ENCODE measurements around the gene PLAAT5.

DNA sequence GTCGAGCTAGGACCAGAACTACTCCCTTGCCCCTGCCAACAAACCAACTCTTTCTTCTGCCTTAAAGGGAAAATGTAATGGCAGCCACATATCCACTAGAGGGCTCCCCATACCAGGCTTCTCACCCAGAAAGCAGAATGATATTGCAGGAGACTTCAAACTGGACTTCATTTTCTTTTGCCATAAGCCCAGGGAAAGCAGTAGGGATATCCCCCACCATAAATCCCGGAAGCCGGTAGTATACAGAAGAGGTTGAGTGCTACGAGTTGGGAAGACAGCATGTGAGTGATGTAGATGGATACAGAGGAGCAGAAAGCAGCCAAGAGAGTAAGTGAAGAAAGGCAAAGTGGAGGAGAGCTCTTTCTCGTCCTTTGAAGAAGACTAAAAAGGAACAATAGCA lies 12.1 kb downstream of the PLAAT5 start:
- TF ChIP-seq, protein P1, sequence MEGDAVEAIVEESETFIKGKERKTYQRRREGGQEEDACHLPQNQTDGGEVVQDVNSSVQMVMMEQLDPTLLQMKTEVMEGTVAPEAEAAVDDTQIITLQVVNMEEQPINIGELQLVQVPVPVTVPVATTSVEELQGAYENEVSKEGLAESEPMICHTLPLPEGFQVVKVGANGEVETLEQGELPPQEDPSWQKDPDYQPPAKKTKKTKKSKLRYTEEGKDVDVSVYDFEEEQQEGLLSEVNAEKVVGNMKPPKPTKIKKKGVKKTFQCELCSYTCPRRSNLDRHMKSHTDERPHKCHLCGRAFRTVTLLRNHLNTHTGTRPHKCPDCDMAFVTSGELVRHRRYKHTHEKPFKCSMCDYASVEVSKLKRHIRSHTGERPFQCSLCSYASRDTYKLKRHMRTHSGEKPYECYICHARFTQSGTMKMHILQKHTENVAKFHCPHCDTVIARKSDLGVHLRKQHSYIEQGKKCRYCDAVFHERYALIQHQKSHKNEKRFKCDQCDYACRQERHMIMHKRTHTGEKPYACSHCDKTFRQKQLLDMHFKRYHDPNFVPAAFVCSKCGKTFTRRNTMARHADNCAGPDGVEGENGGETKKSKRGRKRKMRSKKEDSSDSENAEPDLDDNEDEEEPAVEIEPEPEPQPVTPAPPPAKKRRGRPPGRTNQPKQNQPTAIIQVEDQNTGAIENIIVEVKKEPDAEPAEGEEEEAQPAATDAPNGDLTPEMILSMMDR (IDR thresholded peaks at IDR 0.05): peak; percentile 86 to 93 (median 90)
- TF ChIP-seq POLR2A (IDR thresholded peaks at IDR 0.05) (no peak), EP300 (IDR thresholded peaks at IDR 0.05) (peak in 1 of 2 donors; percentile 55)

Measured in tibial nerve (tissue), 4 donors.